ENCODE results near the gene PSMA2.

GRCh38 chr7:42980084-42980483 is 48.1 kb upstream of the PSMA2 start:
- no peak for TF ChIP-seq CTCF (IDR thresholded peaks at IDR 0.05)
- no peak for TF ChIP-seq ELF1 (IDR thresholded peaks at IDR 0.05)
- TF ChIP-seq, protein P1, sequence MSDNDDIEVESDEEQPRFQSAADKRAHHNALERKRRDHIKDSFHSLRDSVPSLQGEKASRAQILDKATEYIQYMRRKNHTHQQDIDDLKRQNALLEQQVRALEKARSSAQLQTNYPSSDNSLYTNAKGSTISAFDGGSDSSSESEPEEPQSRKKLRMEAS (IDR thresholded peaks at IDR 0.05; ENCODE audit: low read depth), result no peak
- TF ChIP-seq JUND (IDR thresholded peaks at IDR 0.05), result no peak
- no peak for TF ChIP-seq SIN3A (IDR thresholded peaks at IDR 0.05; ENCODE audit: borderline replicate concordance, low read depth, low read length)
- no peak for TF ChIP-seq EP300 (IDR thresholded peaks at IDR 0.05; ENCODE audit: borderline replicate concordance in 1 of 2, low read depth in 1 of 2, low read length in 1 of 2)
- no peak for TF ChIP-seq TEAD4 (IDR thresholded peaks at IDR 0.05; ENCODE audit: borderline replicate concordance, insufficient read depth)
- no peak for TF ChIP-seq TCF12 (IDR thresholded peaks at IDR 0.05)
- TF ChIP-seq GATA2 (CRISPR knock-in tag; IDR thresholded peaks at IDR 0.05), result no peak
- TF ChIP-seq, protein P2, sequence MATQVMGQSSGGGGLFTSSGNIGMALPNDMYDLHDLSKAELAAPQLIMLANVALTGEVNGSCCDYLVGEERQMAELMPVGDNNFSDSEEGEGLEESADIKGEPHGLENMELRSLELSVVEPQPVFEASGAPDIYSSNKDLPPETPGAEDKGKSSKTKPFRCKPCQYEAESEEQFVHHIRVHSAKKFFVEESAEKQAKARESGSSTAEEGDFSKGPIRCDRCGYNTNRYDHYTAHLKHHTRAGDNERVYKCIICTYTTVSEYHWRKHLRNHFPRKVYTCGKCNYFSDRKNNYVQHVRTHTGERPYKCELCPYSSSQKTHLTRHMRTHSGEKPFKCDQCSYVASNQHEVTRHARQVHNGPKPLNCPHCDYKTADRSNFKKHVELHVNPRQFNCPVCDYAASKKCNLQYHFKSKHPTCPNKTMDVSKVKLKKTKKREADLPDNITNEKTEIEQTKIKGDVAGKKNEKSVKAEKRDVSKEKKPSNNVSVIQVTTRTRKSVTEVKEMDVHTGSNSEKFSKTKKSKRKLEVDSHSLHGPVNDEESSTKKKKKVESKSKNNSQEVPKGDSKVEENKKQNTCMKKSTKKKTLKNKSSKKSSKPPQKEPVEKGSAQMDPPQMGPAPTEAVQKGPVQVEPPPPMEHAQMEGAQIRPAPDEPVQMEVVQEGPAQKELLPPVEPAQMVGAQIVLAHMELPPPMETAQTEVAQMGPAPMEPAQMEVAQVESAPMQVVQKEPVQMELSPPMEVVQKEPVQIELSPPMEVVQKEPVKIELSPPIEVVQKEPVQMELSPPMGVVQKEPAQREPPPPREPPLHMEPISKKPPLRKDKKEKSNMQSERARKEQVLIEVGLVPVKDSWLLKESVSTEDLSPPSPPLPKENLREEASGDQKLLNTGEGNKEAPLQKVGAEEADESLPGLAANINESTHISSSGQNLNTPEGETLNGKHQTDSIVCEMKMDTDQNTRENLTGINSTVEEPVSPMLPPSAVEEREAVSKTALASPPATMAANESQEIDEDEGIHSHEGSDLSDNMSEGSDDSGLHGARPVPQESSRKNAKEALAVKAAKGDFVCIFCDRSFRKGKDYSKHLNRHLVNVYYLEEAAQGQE (IDR thresholded peaks at IDR 0.05; ENCODE audit: low read depth, low read length), result no peak
- no peak for TF ChIP-seq CHD2 (IDR thresholded peaks at IDR 0.05; ENCODE audit: low read length, partially characterized antibody)
- TF ChIP-seq RXRA (IDR thresholded peaks at IDR 0.05; ENCODE audit: borderline replicate concordance, low read depth), result no peak
- TF ChIP-seq NFIC (IDR thresholded peaks at IDR 0.05; ENCODE audit: borderline replicate concordance), result no peak
- no peak for TF ChIP-seq SMC3 (IDR thresholded peaks at IDR 0.05; ENCODE audit: low read depth, low read length)

All from SK-N-SH (cell line).